Stimulated activated naive B cell treated with anti-CD40 and anti-IgM and Interleukin-4, amounts not matched to agents 10 μg/mL and 1 μg/mL and 100 μg/mL, for 72 hours (primary cell): Measurements from ENCODE around the gene LRRC9.
A peak's percentile ranks its signal among the peaks of the same experiment; 100 is the strongest.
"Not testable (repeated sequence)": the region's sequence is repeated elsewhere in the genome, so short reads cannot be mapped to it uniquely, and the experiment has no call there.

Source experiments
- ATAC-seq, 2 donors: fragments of 150-1000 bp; cut with Tn5 transposase; replicated peaks; 2 replicates each; pipeline ENCODE4 v1.10.0; 2021; ENCODE audit warnings: moderate library complexity in 1 of 2
- DNase-seq: peaks from one replicate; pipeline ENCODE4 v3.0.0; 2021
- H3K27ac Mint-ChIP-seq: one replicate; pipeline ENCODE4 v1.8.0; 2022; ENCODE audit warnings: mild to moderate bottlenecking, mixed read lengths
- H3K27me3 Mint-ChIP-seq, 2 donors: one replicate each; pipeline ENCODE4 v1.8.0; 2022; ENCODE audit warnings: mixed read lengths in 2 of 2
- H3K36me3 Mint-ChIP-seq, 2 donors: one replicate each; pipeline ENCODE4 v1.8.0; 2022; ENCODE audit warnings: mixed read lengths in 2 of 2, mild to moderate bottlenecking in 1 of 2
- H3K4me1 Mint-ChIP-seq, 2 donors: one replicate each; pipeline ENCODE4 v1.8.0; 2022; ENCODE audit warnings: mixed read lengths in 2 of 2, mild to moderate bottlenecking in 1 of 2
- H3K4me3 Mint-ChIP-seq, 2 donors: one replicate each; pipeline ENCODE4 v1.8.0; 2022; ENCODE audit warnings: mild to moderate bottlenecking in 2 of 2, mixed read lengths in 2 of 2, moderate library complexity in 1 of 2
- H3K9me3 Mint-ChIP-seq, 2 donors: one replicate each; pipeline ENCODE4 v1.8.0; 2022; ENCODE audit warnings: mixed read lengths in 2 of 2, mild to moderate bottlenecking in 1 of 2

The LRRC9 gene

DNA sequence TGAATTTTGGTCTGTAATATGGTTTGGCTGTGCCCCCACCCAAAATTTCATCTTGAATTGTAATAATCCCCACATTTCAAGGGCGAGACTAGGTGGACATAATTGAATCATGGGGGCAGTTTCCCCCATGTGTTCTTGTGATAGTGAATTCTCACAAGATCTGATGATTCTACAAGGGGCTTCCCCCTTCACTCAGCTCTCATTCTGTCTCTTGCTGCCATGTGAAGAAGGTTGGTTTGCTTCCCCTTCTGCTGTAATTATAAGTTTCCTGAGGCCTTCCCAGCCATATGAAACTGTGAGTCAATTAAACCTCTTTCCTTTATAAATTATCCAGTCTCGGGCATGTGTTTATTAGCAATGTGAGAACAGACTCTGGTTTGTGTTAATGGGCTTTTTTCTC lies 5.9 kb downstream of the LRRC9 start:
- H3K36me3 Mint-ChIP-seq, result no peaks in the 10 kb centered on the region
- H3K4me3 Mint-ChIP-seq, result no peak overlapping the region
- no peaks in the 10 kb centered on the region for H3K4me1 Mint-ChIP-seq
- H3K27ac Mint-ChIP-seq, result no peak overlapping the region
- H3K9me3 Mint-ChIP-seq, result no peaks in the 10 kb centered on the region
- ATAC-seq (peak in 1 of 2 donors; percentile 27), DNase-seq (no peak)
- peaks cover 29 to 34% of the 10 kb centered on the region in 2 donors for H3K27me3 Mint-ChIP-seq

- no peak for ATAC-seq
- no peak for DNase-seq
- H3K27ac Mint-ChIP-seq, result no peak overlapping the region
- peaks cover 22 to 27% of the 10 kb centered on the region in 2 donors for H3K27me3 Mint-ChIP-seq
- no peaks in the 10 kb centered on the region for H3K36me3 Mint-ChIP-seq
- no peaks in the 10 kb centered on the region for H3K4me1 Mint-ChIP-seq
- H3K9me3 Mint-ChIP-seq, result no peaks in the 10 kb centered on the region
- H3K4me3 Mint-ChIP-seq, result no peak overlapping the region
These were observed 6.6 kb downstream of the LRRC9 start for GRCh38 chr14:59926534-59926933.

- no peaks in the 10 kb centered on the region for H3K36me3 Mint-ChIP-seq
- DNase-seq (no peak), ATAC-seq (no peak)
These were observed 11.3 kb downstream of the LRRC9 start for GRCh38 chr14:59931237-59931636.

GRCh38 chr14:59936145-59936544 lies 16.2 kb downstream of the LRRC9 start:
- no peaks in the 10 kb centered on the region for H3K9me3 Mint-ChIP-seq
- H3K4me1 Mint-ChIP-seq, result no peaks in the 10 kb centered on the region
- H3K36me3 Mint-ChIP-seq, result no peaks in the 10 kb centered on the region
- ATAC-seq (no peak), DNase-seq (no peak)
- peaks cover 0 to 7% of the 10 kb centered on the region in 2 donors for H3K27me3 Mint-ChIP-seq
- H3K27ac Mint-ChIP-seq, result no peak overlapping the region
- H3K4me3 Mint-ChIP-seq, result no peak overlapping the region

More at GRCh38 chr14:59931237-59931636, 11.3 kb downstream of the LRRC9 start:
- Mint-ChIP-seq H3K4me3 (no peak overlapping the region), H3K4me1 (no peaks in the 10 kb centered on the region), H3K27ac (no peak overlapping the region), H3K9me3 (no peaks in the 10 kb centered on the region), H3K27me3 (peaks cover 4 to 13% of the 10 kb centered on the region in 2 donors)

- no peaks in the 10 kb centered on the region for H3K36me3 Mint-ChIP-seq
- peaks cover 11 to 16% of the 10 kb centered on the region in 2 donors for H3K27me3 Mint-ChIP-seq
- no peaks in the 10 kb centered on the region for H3K4me1 Mint-ChIP-seq
- H3K9me3 Mint-ChIP-seq, result peaks cover 4 to 5% of the 10 kb centered on the region in 2 donors
- no peak overlapping the region for H3K4me3 Mint-ChIP-seq
- no peak overlapping the region for H3K27ac Mint-ChIP-seq
- no peak for DNase-seq
- ATAC-seq, result peak; percentile 52 to 65
These were observed 19.9 kb downstream of the LRRC9 start for GRCh38 chr14:59939828-59940227.

DNA sequence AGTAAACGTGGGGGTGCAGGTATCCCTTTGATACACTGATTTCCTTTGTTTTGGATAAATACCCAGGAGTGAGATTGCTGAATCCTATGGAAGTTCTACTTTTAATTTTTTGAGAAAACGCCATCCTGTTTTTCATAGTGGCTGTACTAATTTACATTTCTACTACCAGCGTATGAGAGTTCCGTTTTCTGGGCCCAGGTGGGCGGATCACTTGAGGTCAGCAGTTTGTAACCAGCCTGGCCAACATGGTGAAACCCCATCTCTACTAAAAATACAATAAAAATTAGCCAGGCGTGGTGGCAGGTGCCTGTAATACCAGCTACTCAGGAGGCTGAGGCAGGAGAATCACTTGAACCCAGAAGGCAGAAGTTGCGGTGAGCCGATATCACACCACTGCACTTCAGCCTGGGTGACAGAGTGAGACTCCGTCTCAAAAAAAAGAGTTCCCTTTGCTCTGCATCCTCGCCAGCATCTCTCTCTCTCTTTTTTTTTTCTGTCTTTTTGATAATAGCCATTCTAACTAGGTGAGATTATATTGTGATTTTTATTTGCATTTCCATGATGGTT lies 22.4 kb downstream of the LRRC9 start:
- H3K27ac Mint-ChIP-seq, DNase-seq, H3K36me3 Mint-ChIP-seq, H3K9me3 Mint-ChIP-seq, H3K4me1 Mint-ChIP-seq, H3K4me3 Mint-ChIP-seq: not testable (repeated sequence)
- ATAC-seq, result peak in 1 of 2 donors; percentile 45
- peaks cover 11 to 16% of the 10 kb centered on the region in 2 donors for H3K27me3 Mint-ChIP-seq

GRCh38 chr14:59944909-59945308 lies 25.0 kb downstream of the LRRC9 start:
- H3K4me3 Mint-ChIP-seq, result no peak overlapping the region
- no peaks in the 10 kb centered on the region for H3K36me3 Mint-ChIP-seq
- H3K27me3 Mint-ChIP-seq, result peaks cover 9 to 11% of the 10 kb centered on the region in 2 donors
- ATAC-seq, result no peak
- no peaks in the 10 kb centered on the region for H3K4me1 Mint-ChIP-seq
- no peak overlapping the region for H3K27ac Mint-ChIP-seq
- peaks cover 4 to 9% of the 10 kb centered on the region in 2 donors for H3K9me3 Mint-ChIP-seq
- no peak for DNase-seq

DNA sequence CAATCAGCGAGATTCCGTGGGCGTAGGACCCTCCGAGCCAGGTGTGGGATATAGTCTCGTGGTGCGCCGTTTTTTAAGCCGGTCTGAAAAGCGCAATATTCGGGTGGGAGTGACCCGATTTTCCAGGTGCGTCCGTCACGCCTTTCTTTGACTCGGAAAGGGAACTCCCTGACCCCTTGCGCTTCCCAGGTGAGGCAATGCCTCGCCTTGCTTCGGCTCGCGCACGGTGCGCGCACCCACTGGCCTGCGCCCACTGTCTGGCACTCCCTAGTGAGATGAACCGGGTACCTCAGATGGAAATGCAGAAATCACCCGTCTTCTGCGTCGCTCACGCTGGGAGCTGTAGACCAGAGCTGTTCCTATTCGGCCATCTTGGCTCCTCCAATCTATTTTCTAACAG lies 32.2 kb downstream of the LRRC9 start:
- not testable (repeated sequence) for DNase-seq, ATAC-seq, H3K27ac Mint-ChIP-seq, H3K4me3 Mint-ChIP-seq, H3K4me1 Mint-ChIP-seq
- Mint-ChIP-seq H3K36me3 (peaks cover 1 to 11% of the 10 kb centered on the region in 2 donors), H3K9me3 (peaks cover 21 to 24% of the 10 kb centered on the region in 2 donors), H3K27me3 (peaks cover 13 to 19% of the 10 kb centered on the region in 2 donors)

GRCh38 chr14:59957890-59958289 lies 37.9 kb downstream of the LRRC9 start:
- H3K27me3 Mint-ChIP-seq, result peaks cover 20 to 21% of the 10 kb centered on the region in 2 donors
- not testable (repeated sequence) for H3K27ac Mint-ChIP-seq, H3K4me3 Mint-ChIP-seq, DNase-seq, H3K4me1 Mint-ChIP-seq, ATAC-seq
- peaks cover 1 to 11% of the 10 kb centered on the region in 2 donors for H3K36me3 Mint-ChIP-seq
- peaks cover 15 to 26% of the 10 kb centered on the region in 2 donors for H3K9me3 Mint-ChIP-seq

- ATAC-seq, result no peak
These were observed 39.7 kb downstream of the LRRC9 start for GRCh38 chr14:59959668-59960067.

GRCh38 chr14:59961518-59962062 lies 41.6 kb downstream of the LRRC9 start:
- peaks cover 4 to 14% of the 10 kb centered on the region in 2 donors for H3K4me1 Mint-ChIP-seq
- no peak overlapping the region for H3K4me3 Mint-ChIP-seq
- no peak overlapping the region for H3K27ac Mint-ChIP-seq
- ATAC-seq (no peak), DNase-seq (no peak)
- H3K36me3 Mint-ChIP-seq, result no peaks in the 10 kb centered on the region
- H3K27me3 Mint-ChIP-seq, result peaks cover 7 to 8% of the 10 kb centered on the region in 2 donors
- peaks cover 1 to 6% of the 10 kb centered on the region in 2 donors for H3K9me3 Mint-ChIP-seq

More at GRCh38 chr14:59959668-59960067, 39.7 kb downstream of the LRRC9 start:
- peaks cover 17 to 21% of the 10 kb centered on the region in 2 donors for H3K27me3 Mint-ChIP-seq
- peaks cover 3 to 6% of the 10 kb centered on the region in 2 donors for H3K4me1 Mint-ChIP-seq
- H3K4me3 Mint-ChIP-seq, result no peak overlapping the region
- DNase-seq, result no peak
- H3K27ac Mint-ChIP-seq, result no peak overlapping the region
- H3K36me3 Mint-ChIP-seq, result peaks cover 0 to 5% of the 10 kb centered on the region in 2 donors
- peaks cover 9 to 20% of the 10 kb centered on the region in 2 donors for H3K9me3 Mint-ChIP-seq

DNA sequence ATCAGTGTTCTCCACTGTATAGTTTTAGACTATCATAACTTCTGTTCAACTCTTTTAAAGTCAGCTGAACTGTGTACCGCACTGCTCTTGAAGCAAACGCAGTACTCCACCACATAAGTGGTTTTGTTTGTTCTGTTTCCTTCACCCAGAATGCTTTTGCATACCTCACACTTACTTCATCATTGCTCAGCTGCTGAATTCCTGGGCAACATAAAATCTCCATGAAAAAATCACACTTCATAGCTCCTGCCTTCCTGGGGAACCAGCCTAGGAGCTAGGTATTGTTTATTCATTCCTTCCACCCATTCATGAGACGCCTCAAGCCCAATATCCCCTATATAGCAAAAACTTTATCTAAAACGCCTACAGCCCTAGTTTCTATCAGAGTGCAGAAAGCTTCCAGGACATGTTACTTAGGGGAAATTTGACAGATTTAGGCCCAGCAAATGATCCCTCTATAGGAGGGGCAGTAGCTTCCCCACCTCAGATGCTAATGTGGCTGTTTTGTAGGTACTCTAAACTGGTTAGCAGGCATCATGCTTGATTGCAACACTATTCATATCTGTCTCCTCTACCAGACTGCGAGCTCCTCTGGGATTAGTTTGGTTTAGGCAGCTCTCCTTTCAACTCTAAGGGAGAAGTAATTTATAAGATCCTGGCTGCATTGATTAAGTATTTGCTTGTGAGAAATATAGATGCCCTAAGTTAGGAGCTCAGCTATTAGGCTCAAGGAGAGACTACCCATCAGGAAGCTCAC lies 44.5 kb downstream of the LRRC9 start:
- H3K27ac Mint-ChIP-seq, result peak overlapping the region; percentile 98
- no peaks in the 10 kb centered on the region for H3K27me3 Mint-ChIP-seq
- H3K9me3 Mint-ChIP-seq, result no peaks in the 10 kb centered on the region
- peak; percentile 29 to 37 for ATAC-seq
- peak overlapping the region; percentile 94 to 97 for H3K4me3 Mint-ChIP-seq
- DNase-seq, result no peak
- peaks cover 4 to 14% of the 10 kb centered on the region in 2 donors for H3K4me1 Mint-ChIP-seq
- H3K36me3 Mint-ChIP-seq, result no peaks in the 10 kb centered on the region

GRCh38 chr14:59969319-59969718 lies 49.4 kb downstream of the LRRC9 start:
- H3K27me3 Mint-ChIP-seq, result peaks cover 5 to 6% of the 10 kb centered on the region in 2 donors
- H3K9me3 Mint-ChIP-seq, result no peaks in the 10 kb centered on the region
- no peaks in the 10 kb centered on the region for H3K36me3 Mint-ChIP-seq
- H3K4me1 Mint-ChIP-seq, result peaks cover 4 to 12% of the 10 kb centered on the region in 2 donors
- no peak overlapping the region for H3K4me3 Mint-ChIP-seq
- no peak for DNase-seq
- no peak overlapping the region for H3K27ac Mint-ChIP-seq
- ATAC-seq, result no peak

DNA sequence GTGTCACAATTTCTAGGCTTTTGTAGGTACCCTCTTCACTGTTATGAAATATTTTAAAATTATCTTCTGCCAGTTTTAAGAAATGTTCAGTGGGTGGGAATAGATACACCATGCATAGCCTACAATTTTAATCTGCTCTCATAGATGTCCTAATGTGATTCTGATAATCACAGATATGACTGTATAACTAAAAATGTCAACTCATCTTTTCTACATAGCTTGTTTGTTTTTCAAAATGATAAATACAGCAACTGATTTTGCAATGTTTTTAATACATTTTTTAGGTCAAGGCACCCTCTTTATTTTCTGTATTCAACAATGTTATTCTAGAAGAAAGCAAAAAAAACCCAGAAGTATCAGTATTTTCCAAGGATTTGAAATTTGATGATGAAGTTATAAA lies 61.6 kb downstream of the LRRC9 start:
- ATAC-seq, result no peak
- DNase-seq, result no peak
- no peaks in the 10 kb centered on the region for H3K4me1 Mint-ChIP-seq
- H3K9me3 Mint-ChIP-seq, result no peaks in the 10 kb centered on the region
- H3K27me3 Mint-ChIP-seq, result peaks cover 0 to 4% of the 10 kb centered on the region in 2 donors
- H3K27ac Mint-ChIP-seq, result no peak overlapping the region
- H3K36me3 Mint-ChIP-seq, result no peaks in the 10 kb centered on the region
- no peak overlapping the region for H3K4me3 Mint-ChIP-seq
